Measurements from ENCODE around the gene IGFBP4.

The IGFBP4 gene

DNA sequence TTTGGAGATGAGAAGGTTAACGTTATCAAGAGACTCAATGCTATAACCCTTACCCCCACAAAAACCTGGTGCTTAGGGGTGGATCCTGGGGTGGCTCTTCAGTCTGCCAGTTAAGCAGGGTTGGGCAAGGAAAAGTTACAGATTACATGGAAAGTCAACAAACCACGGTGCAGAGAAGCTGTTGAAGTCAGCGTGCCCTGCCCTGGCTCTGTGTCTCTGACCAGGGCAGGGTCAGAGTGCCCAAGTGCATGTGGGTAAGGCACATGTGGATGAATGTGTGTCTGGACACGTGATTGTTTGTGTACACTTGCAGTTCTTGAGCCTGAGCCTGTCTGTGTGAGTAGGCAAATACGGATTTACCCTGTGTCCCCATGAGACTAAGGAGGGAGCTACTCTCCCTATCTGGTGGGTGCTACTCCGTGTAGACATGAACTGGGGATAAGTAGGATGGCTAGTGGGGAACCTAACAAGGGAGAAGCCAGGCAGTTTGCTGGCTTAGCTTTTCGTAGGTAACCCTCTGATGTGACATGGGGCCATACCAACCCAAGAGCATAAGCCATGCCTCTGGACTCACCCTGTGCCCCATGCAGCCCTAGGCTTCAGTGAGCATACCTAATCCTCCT, 5.5 kb downstream of the IGFBP4 start:
- no peak overlapping the region for H3K9ac ChIP-seq (ENCODE audit: low read length)
- H4K8ac ChIP-seq (ENCODE audit: low read depth, low read length) = no peak overlapping the region
- no peak overlapping the region for H2AFZ ChIP-seq (ENCODE audit: insufficient read depth, low read length, poor library complexity)
- H3K79me2 ChIP-seq (ENCODE audit: control insufficient read depth, insufficient read depth, low read length, poor library complexity) = peaks cover under 1% of the 10 kb centered on the region
- no peak overlapping the region for H2AK5ac ChIP-seq (ENCODE audit: low read length)
- H3K36me3 ChIP-seq (ENCODE audit: control insufficient read depth in 1 of 2, insufficient read depth in 2 of 2, low read length in 2 of 2) = peaks cover 5 to 6% of the 10 kb centered on the region in 2 experiments
- H3K18ac ChIP-seq (ENCODE audit: low read length) = no peak overlapping the region
- no peak overlapping the region for H3K4me2 ChIP-seq (ENCODE audit: low read length)
- no peak overlapping the region for H4K12ac ChIP-seq (ENCODE audit: low read depth, low read length)
- peaks cover 5 to 11% of the 10 kb centered on the region in 2 experiments for H3K4me1 ChIP-seq (ENCODE audit: control insufficient read depth in 1 of 2, insufficient read depth in 2 of 2, low read length in 2 of 2)
- H3K14ac ChIP-seq (ENCODE audit: low read length) = no peak overlapping the region
- no CpG with 5 or more reads among the region's 7 CpGs for WGBS (ENCODE audit: extremely low coverage, insufficient coverage, insufficient read length)
- H3K9me3 ChIP-seq (ENCODE audit: insufficient read depth, low read depth, low read length) = peaks cover 2% of the 10 kb centered on the region
- H3K27me3 ChIP-seq (ENCODE audit: insufficient read depth, low read length) = no peaks in the 10 kb centered on the region
- no peak overlapping the region for H2BK12ac ChIP-seq (ENCODE audit: low read length)
- H3K23ac ChIP-seq (ENCODE audit: low read length) = no peak overlapping the region
- H2BK120ac ChIP-seq (ENCODE audit: insufficient read depth, low read length, poor library complexity) = no peak overlapping the region
- H3K4me3 ChIP-seq (ENCODE audit: low read depth, low read length) = no peak overlapping the region
- no peaks in the 10 kb centered on the region for H3K79me1 ChIP-seq (ENCODE audit: low read length)
- no peak overlapping the region for H4K91ac ChIP-seq (ENCODE audit: low read depth, low read length)
- H2BK5ac ChIP-seq (ENCODE audit: low read depth, low read length, poor library complexity) = no peak overlapping the region
- H3K27ac ChIP-seq (ENCODE audit: low read depth, low read length) = no peak overlapping the region
- DNase-seq = no peak
- H3K4ac ChIP-seq (ENCODE audit: low read depth, low read length) = no peak overlapping the region

DNA sequence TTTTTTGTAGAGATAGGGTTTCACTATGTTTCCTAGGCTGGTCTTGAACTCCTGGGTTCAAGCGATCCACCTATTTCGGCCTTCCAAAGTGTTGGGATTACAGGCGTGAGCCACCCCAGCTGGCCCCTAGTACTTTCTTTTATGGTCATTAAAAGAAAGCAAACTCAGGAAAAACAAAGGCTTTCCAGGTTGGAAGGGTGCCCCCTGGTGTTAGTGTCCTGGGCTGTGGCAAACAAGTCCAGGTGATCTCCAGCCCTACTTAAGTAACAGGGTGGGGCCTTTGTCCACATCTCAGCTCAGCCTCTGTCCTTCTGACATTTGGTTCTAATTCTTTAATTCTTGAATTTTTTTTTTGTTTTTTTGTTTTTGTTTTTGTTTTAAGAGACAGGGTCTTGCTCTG, 6.9 kb downstream of the IGFBP4 start:
- Histone ChIP-seq H4K12ac (ENCODE audit: low read depth, low read length) (no peak overlapping the region), H3K27ac (ENCODE audit: low read depth, low read length) (no peak overlapping the region), H2BK12ac (ENCODE audit: low read length) (no peak overlapping the region), H3K4me2 (ENCODE audit: low read length) (no peak overlapping the region), H3K9me3 (ENCODE audit: insufficient read depth, low read depth, low read length) (peaks cover 2% of the 10 kb centered on the region), H3K4ac (ENCODE audit: low read depth, low read length) (no peak overlapping the region), H3K4me3 (ENCODE audit: low read depth, low read length) (no peak overlapping the region), H3K27me3 (ENCODE audit: insufficient read depth, low read length) (no peaks in the 10 kb centered on the region), H3K4me1 (ENCODE audit: control insufficient read depth in 1 of 2, insufficient read depth in 2 of 2, low read length in 2 of 2) (peaks cover 0 to 6% of the 10 kb centered on the region in 2 experiments), H2AFZ (ENCODE audit: insufficient read depth, low read length, poor library complexity) (no peak overlapping the region), H4K8ac (ENCODE audit: low read depth, low read length) (no peak overlapping the region), H2BK120ac (ENCODE audit: insufficient read depth, low read length, poor library complexity) (no peak overlapping the region), H3K36me3 (ENCODE audit: control insufficient read depth in 1 of 2, insufficient read depth in 2 of 2, low read length in 2 of 2) (peaks cover 14 to 16% of the 10 kb centered on the region in 2 experiments), H3K23ac (ENCODE audit: low read length) (no peak overlapping the region), H2AK5ac (ENCODE audit: low read length) (no peak overlapping the region), H3K79me2 (ENCODE audit: control insufficient read depth, insufficient read depth, low read length, poor library complexity) (no peaks in the 10 kb centered on the region), H3K79me1 (ENCODE audit: low read length) (no peaks in the 10 kb centered on the region), H3K18ac (ENCODE audit: low read length) (no peak overlapping the region), H2BK5ac (ENCODE audit: low read depth, low read length, poor library complexity) (no peak overlapping the region), H3K14ac (ENCODE audit: low read length) (no peak overlapping the region), H4K91ac (ENCODE audit: low read depth, low read length) (no peak overlapping the region), H3K9ac (ENCODE audit: low read length) (no peak overlapping the region)
- peak; percentile 56 to 74 for DNase-seq
- no CpG with 5 or more reads among the region's 3 CpGs for WGBS (ENCODE audit: extremely low coverage, insufficient coverage, insufficient read length)

DNA sequence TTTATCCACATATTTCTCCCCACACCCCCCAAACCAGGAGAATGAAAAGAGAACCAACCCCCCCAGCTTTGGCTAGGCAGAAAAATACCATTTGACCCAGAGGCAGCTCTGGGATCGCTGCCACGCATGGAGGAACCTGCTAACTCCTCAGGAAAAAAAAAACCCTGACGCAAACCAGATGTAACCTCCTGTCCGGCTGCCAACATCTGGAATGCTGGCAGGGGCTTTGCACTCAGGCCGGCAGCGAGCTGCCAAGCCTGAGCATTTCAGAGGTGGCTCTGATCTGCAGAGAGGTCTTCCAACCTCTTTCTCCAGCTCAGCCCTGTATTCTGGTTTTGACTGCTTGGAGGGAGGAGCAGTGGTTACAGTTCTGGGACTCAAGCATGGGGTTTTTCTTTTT, 8.2 kb downstream of the IGFBP4 start:
- H3K4me1 ChIP-seq (ENCODE audit: control insufficient read depth in 1 of 2, insufficient read depth in 2 of 2, low read length in 2 of 2) = no peaks in the 10 kb centered on the region
- H3K79me1 ChIP-seq (ENCODE audit: low read length) = no peaks in the 10 kb centered on the region
- no CpG with 5 or more reads among the region's 6 CpGs for whole genome bisulfite sequencing (ENCODE audit: extremely low coverage, insufficient coverage, insufficient read length)

DNA sequence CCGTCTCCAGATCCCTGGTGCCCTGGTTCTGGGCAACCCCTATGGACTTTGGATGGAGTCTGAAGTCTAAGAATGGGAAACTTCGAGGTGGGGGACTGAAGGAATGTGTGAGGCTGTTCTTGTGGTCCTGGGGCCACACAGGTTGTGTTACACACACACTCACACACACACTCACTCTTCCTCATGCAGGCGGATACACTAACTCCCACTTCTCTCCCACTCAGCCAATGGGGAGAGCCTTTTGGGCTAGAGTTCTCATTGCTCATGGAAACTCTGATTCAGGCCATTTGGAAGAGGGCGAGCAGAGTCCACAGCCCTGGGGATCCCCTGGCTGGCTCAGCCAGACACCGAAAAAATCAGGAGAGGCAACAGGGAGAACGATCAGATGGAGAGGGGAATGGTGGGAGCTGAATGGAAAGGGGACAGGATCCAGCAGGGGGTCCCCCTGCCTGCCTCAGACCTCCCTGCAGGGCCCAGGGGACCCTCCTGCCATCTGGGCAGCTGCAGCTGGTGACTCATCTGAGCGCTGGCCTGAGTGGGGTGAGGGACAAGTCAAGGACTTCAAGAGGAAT, 9.1 kb downstream of the IGFBP4 start:
- H3K4me3 ChIP-seq (ENCODE audit: low read depth, low read length) = no peak overlapping the region
- no peak overlapping the region for H2AK5ac ChIP-seq (ENCODE audit: low read length)
- no peak overlapping the region for H4K91ac ChIP-seq (ENCODE audit: low read depth, low read length)
- no peak overlapping the region for H3K4me2 ChIP-seq (ENCODE audit: low read length)
- no peak overlapping the region for H3K27ac ChIP-seq (ENCODE audit: low read depth, low read length)
- DNase-seq = no peak
- no peaks in the 10 kb centered on the region for H3K79me2 ChIP-seq (ENCODE audit: control insufficient read depth, insufficient read depth, low read length, poor library complexity)
- H3K4me1 ChIP-seq (ENCODE audit: control insufficient read depth in 1 of 2, insufficient read depth in 2 of 2, low read length in 2 of 2) = no peaks in the 10 kb centered on the region
- H2AFZ ChIP-seq (ENCODE audit: insufficient read depth, low read length, poor library complexity) = no peak overlapping the region
- no CpG with 5 or more reads among the region's 7 CpGs for WGBS (ENCODE audit: extremely low coverage, insufficient coverage, insufficient read length)
- H3K79me1 ChIP-seq (ENCODE audit: low read length) = no peaks in the 10 kb centered on the region
- H3K9me3 ChIP-seq (ENCODE audit: insufficient read depth, low read depth, low read length) = peaks cover 5% of the 10 kb centered on the region
- no peak overlapping the region for H2BK5ac ChIP-seq (ENCODE audit: low read depth, low read length, poor library complexity)
- no peak overlapping the region for H2BK12ac ChIP-seq (ENCODE audit: low read length)
- H4K8ac ChIP-seq (ENCODE audit: low read depth, low read length) = no peak overlapping the region
- no peaks in the 10 kb centered on the region for H3K27me3 ChIP-seq (ENCODE audit: insufficient read depth, low read length)
- no peak overlapping the region for H3K4ac ChIP-seq (ENCODE audit: low read depth, low read length)
- H3K9ac ChIP-seq (ENCODE audit: low read length) = no peak overlapping the region
- H3K14ac ChIP-seq (ENCODE audit: low read length) = no peak overlapping the region
- H4K12ac ChIP-seq (ENCODE audit: low read depth, low read length) = no peak overlapping the region
- H3K23ac ChIP-seq (ENCODE audit: low read length) = no peak overlapping the region
- H3K36me3 ChIP-seq (ENCODE audit: control insufficient read depth in 1 of 2, insufficient read depth in 2 of 2, low read length in 2 of 2) = peaks cover 22 to 24% of the 10 kb centered on the region in 2 experiments
- H3K18ac ChIP-seq (ENCODE audit: low read length) = no peak overlapping the region
- no peak overlapping the region for H2BK120ac ChIP-seq (ENCODE audit: insufficient read depth, low read length, poor library complexity)

More for the DNA sequence above, 8.2 kb downstream of the IGFBP4 start:
- Histone ChIP-seq H3K27ac (ENCODE audit: low read depth, low read length) (no peak overlapping the region), H3K4ac (ENCODE audit: low read depth, low read length) (no peak overlapping the region), H3K23ac (ENCODE audit: low read length) (no peak overlapping the region), H3K9me3 (ENCODE audit: insufficient read depth, low read depth, low read length) (peaks cover 4% of the 10 kb centered on the region), H3K4me3 (ENCODE audit: low read depth, low read length) (no peak overlapping the region), H3K36me3 (ENCODE audit: control insufficient read depth in 1 of 2, insufficient read depth in 2 of 2, low read length in 2 of 2) (peaks cover 18 to 19% of the 10 kb centered on the region in 2 experiments), H3K27me3 (ENCODE audit: insufficient read depth, low read length) (no peaks in the 10 kb centered on the region), H2AFZ (ENCODE audit: insufficient read depth, low read length, poor library complexity) (no peak overlapping the region), H3K14ac (ENCODE audit: low read length) (no peak overlapping the region), H2BK120ac (ENCODE audit: insufficient read depth, low read length, poor library complexity) (no peak overlapping the region), H2BK12ac (ENCODE audit: low read length) (no peak overlapping the region), H2AK5ac (ENCODE audit: low read length) (no peak overlapping the region), H2BK5ac (ENCODE audit: low read depth, low read length, poor library complexity) (no peak overlapping the region), H4K12ac (ENCODE audit: low read depth, low read length) (no peak overlapping the region), H4K91ac (ENCODE audit: low read depth, low read length) (no peak overlapping the region), H3K79me2 (ENCODE audit: control insufficient read depth, insufficient read depth, low read length, poor library complexity) (no peaks in the 10 kb centered on the region), H3K9ac (ENCODE audit: low read length) (no peak overlapping the region), H4K8ac (ENCODE audit: low read depth, low read length) (no peak overlapping the region), H3K18ac (ENCODE audit: low read length) (no peak overlapping the region), H3K4me2 (ENCODE audit: low read length) (no peak overlapping the region)
- no peak for DNase-seq
